HG03575 (cell line): ENCODE results near the gene TRIM63.

ENCODE experiments used
- ATAC-seq: cut with Tn5 transposase; IDR thresholded peaks from one replicate; pipeline ENCODE4 v1.9.1; 2021; ENCODE audit not compliant: unreplicated experiment, insufficient number of reproducible peaks, low FRiP score; ENCODE audit errors: extremely low read depth

Gene TRIM63

DNA sequence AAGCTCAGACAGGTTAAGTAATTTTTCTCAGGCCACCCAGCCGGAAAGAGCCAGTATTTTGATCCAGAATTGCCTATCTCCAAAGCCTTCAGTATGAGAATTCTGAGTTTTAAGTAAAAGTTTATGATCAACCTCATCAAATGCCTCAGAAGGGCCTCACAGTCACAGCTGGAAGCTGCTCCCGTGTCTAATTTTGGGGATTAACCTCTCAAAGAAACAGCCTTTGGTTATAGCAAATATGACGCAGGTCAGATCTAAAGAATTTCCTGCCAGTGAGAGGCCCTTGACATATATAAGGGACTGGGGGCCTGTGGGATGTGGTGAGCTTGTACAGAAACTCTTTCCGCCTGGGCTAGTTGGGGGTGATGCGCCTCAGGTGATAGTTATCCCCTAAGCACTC, 43.6 kb downstream of the TRIM63 start:
- no peak for ATAC-seq

DNA sequence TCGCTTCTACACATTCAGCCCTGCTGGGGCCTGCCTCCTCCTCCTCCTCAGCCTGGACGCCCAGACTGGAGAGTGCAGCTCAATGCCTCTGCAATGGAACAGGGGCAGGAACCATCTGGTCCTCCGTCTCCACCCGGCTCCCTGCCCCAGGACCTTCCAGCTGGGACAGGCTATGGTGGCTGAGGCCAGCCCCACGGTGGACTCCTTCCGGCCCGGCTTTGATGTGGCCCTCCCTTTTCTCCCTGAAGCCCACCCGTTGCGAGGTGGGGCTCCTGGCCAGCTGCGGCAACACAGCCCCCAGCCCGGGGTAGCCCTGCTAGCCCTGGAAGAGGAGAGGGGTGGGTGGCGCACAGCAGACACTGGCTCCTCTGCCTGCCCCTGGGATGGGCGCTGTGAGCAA, 44.4 kb downstream of the TRIM63 start:
- ATAC-seq = no peak

DNA sequence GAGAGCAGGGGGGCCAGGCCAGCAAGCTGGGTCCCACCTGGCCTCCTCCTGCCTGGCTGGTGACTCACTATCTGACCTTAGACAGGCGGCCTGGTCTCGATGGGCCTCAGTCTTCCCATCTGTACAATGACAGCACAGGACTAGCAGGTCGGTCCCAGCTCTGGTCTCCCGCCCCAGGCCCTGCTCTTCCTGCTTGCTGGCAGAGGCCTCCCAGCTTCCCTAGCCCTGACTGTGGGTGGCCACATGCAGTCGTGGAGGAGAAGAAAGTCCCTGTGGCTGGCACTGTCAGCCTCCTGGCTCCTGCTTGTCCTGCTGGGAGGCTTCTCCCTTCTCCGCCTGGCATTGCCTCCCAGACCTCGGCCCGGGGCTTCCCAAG, 45.0 kb downstream of the TRIM63 start:
- ATAC-seq = no peak

DNA sequence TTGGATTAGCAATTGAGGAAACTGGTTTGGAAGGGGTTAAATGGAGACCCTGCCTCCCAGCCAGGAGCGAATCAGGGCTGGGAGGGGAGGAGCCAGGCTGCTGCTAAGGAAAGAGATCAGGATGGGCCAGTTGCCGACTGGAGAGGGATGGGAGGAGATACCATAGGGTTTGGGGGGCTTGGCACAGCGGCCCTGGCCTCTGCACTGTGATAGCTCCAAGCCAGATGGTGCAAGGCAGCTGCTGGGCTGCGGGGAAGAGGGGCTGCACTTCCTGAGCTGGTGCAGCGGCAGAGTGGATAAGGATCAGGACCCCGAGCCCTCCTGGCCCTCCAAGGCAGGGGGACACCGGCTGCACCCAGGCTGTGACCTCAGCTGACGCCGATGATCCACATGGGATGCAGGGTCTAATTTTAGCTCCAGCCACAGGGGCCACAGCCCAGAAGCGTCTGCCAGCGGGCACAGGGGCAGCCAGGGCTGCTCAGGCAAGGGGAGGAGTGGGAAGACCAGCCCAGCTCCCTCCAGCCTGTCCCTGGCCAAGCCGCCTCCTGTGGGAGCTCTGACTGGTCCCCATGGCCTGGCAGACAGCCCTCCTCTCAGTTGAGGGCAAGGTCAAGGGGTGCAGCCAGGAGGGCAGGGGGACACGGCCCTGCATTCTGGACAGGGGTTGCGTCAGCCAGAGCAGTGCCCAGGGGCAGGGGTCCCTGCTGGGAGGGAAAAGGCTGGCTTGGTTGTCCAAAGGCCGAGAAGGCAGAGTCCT, 45.6 kb downstream of the TRIM63 start, which contains the start of gene EXTL1:
Gene EXTL1, plus strand, starts transcription at position 129 of the 757 bp plus-strand sequence. CDS start 872 bp downstream, outside the sequence.
- ATAC-seq = no peak

DNA sequence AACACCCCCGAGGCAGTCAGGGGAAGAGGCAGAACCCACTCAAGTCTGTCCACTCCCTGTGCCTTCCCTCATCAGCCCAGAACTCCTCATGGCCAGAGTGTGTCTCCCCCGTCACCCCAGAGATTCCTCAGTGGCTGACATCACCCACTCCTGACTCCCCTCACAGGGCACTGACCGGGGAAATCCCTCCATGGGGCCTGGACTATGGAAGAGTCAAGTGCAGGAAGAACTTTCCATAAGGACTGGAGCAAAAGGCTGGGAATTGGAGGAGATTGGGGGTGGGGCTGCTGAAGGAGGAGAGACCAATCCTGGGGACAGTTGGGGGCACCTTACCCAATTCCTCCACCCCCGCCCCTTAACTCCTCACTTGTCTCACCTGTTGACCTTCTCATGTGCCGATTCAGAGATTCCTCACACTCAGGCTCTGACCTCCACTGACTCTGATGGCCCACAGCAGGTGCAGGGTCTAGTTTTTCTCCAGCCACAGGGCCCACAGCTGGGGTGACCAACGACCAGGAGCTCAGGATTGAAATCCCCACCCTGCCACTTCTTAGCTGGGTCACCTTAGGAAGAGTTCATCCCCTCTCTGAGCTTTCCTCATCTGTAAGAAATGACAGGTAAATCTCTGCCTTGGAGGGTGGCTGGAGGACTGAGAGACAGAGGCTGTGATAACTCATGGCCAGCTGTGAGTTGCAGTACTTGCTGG, 46.3 kb downstream of the TRIM63 start:
- no peak for ATAC-seq

DNA sequence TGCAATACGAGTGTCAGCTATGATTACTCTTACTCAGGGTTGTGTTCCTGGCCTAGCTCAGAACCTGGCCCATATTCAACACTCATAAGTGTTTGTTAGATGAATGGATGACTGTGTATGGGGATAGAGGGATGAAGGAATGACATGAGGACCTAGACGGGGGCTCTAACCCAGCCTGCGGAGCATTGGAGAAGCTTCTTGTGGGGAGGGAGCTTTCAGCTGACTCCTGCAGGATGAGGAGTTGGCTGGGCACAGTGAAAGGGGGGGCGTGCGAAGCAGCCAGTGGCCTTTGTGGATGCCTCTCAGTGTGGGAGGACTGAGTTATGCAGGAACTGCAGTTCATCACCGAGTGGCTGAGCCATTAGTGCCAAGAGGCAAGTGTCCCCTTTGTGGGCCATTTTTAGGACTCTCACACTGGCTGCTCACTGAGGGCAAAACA, 47.1 kb downstream of the TRIM63 start:
- no peak for ATAC-seq

DNA sequence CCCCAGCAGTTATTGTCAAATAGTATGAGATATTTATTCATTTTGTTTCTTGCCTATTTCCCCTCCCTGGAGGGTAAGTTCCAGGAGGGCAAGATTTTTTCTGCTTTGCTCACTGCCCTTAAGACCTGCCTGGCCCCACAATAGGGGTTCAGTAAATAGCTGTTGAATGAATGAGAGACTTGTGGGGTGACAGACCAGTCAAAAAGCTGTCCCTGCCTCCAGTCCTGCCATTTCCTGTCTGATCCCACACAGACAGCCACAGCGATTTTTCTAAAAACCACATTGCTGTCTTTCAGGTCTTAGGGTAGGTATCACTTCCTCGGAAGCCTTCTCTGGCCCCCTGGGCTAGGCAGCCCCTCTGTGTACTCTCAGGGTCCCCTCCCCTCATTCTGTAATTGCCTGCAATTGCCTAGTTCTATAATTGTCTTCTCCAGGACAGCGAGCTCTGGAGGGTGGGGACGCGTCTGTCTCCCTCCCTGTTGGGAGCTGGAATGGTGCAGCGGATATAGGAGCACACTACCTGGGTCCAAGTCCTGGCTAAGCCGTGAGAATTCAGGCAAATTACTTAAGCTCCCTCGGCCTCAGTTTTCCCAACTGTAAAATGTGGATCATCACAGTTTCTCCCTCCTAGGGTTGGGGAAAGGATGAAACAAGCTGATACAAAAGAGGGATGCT, 47.7 kb downstream of the TRIM63 start:
- no peak for ATAC-seq

DNA sequence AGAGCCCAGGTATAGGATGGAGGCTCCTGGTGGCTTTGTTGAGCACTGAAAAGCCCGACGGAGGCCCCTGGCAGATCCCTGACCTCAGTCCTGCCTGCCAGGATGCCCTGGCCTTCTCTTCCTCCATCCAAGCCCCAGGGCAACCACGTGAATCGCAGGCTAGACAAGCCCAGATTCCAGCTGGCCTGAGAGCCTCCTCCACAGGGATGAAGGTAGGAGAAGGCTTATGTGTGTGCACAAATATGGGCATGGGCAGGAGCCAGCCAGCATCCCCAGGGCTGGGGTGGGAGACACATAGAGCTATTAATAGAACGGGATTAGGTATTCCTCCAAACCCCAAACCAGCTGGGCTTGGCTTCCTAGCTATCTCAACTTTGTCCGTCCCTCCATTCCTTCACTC, 49.8 kb downstream of the TRIM63 start:
- no peak for ATAC-seq

DNA sequence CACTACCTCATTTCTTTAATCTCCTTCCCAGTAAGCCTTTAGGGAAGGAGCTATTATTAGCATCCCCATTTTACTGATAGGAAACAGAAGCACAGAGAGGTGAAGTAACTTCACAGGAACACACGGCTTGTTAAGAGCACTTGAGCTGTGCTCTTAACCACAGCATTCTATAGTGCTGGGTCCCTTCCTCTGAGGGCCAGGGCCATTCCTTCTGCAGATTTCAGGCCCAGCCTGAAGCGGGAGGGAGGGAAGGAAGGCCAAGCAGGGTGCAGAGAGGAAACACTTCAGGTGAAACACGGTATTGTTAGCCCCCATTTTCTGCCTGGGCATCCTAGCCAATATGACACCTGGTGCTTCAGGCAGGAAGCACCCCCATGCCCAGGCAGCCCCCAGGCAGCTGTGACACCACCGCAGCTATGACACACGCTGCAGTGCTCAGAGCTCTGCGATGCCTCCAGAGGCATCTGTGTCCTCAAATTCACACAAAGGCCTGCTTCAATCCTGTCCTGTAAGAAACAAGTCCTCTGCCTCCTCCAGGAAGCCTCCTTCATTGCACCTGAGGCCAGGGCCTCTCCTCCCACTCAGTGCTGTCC, 50.4 kb downstream of the TRIM63 start:
- ATAC-seq = no peak

DNA sequence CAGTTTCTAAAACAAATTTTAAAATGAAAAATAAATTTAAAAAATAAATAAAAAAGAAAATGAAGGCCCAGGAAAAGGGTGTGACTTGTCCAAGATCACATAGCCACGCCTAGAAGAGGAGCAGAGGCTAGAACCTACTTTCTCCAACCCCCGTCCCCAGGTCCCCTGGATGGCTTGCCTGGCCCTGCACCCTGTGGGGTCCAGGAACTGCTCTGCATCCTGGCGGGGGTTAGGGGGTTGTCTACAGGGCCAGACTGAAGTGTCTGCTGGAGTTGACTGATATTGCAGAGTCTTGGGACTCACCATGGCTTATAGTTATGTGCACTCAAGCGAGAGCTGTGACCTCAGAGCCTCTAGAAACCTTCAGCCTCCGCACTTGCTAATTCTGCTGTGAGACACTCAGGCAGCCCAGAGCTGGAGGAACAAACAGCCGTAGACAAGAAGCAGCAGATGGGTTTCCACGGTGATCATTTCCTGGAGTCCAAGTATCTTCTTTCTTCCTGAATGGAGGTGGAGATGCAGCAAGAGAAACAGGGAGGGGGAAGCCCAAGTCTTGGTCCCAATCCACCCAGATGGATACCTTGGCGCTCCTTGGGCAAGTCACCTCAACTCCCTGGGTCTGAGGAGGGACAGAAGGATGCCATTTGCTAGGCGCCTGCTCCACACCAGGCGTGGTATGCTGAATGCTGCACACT, 51.0 kb downstream of the TRIM63 start:
- ATAC-seq = no peak

DNA sequence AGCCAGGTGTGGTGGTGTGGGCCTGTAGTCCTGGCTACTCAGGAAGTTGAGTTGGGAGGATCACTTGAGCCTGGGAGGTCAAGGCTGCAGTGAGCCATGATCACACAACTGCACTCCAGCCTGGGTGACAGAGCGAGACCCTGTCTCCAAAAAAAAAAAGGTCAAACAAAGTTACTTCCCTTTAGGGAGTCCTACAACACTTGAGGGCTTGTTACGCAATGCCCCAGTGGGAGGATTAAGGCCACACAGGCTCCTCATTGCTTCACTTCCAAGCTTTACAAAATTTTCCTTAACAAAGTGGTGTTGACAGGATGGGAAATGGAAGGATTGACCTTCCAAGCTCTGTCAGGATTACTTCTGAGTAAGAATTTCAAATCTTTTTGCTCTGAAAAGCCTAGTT, 52.1 kb downstream of the TRIM63 start:
- no peak for ATAC-seq

DNA sequence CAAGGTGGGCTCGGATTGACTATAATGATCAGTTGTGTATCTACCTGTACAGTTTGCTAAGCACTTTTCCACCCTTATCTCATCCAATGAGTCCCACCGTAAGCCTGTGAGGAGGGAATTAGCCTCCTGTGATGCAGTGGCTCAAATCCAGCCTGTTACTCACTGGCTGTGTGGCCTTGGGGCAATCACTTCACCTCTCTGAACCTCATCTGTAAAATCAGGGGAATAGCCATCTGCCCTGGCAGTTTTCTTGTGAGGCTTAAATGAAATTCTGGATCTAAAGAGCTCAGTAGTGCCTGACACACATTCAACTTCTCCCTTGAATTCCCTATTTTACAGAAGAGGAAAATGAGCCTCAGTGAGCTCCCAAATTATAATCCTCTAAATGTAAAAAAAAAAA, 53.3 kb downstream of the TRIM63 start:
- ATAC-seq = no peak

DNA sequence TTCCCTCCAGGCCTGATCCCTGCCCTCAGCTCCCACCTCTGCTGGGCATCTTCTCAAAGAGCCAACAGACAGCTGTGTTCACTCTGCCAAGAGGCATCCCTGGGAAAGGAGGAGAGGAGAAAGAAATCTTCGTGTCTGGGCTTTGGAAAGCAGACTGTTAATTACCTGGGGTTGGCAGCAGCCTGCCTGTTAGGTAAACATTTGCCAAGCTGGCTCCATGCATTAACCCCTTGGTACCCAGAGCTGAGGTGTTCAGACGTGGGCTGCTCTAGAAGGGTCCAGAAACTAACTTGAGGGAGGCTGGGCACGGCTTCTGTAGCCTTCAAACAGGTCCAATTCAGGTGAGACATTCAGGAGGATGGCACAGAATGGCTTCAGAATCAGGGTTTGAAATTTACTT, 54.6 kb downstream of the TRIM63 start:
- ATAC-seq = no peak

DNA sequence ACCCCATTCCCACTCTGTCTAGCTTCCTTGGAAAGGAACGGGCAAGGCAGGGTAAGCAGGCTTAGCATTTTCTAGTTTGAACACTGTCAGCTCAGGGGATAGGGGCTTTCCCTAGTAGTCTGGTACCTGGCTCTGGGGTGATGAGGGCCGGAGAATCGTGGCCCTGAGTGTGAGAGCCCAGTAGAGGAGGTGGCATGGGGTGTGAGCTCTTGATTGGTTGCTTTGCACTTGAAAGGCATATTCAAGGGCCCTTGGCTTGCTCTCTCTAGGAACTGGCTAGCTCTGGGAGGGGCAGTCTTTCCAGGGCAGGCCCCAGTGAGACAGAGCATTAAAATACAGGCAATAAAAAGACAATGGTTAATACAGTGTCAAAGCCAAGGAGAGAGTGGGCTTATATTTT, 56.6 kb downstream of the TRIM63 start:
- no peak for ATAC-seq

DNA sequence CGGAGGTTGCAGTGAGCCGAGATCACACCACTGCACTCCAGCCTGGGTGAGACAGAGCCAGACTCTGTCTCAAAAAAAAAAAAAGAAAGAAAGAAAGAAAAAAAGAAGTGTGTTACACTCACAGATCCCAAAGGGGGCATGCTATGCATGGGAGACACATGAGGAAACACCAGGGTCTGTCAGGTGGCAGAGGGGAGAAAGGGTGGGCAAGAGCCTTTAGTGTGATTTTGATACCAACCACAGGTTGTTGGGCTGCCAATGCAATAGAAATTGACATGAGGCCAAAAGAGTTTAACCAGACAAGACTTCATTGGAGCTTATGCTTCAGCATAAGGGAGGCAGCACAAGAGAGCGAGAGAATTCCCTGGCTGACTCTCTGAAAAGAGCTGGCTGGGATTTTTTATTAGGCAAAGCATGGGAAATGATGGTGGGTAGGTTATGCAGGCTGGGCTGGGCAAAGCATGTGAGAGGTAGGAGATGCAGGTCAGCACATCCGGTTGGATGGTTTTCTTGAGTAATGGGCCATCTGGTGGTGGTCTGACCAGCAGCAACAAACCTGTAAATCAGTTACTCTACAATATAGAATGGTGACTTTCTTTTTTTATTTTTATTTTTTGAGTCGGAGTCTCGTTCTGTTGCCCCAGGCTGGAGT, 57.5 kb downstream of the TRIM63 start:
- no peak for ATAC-seq

DNA sequence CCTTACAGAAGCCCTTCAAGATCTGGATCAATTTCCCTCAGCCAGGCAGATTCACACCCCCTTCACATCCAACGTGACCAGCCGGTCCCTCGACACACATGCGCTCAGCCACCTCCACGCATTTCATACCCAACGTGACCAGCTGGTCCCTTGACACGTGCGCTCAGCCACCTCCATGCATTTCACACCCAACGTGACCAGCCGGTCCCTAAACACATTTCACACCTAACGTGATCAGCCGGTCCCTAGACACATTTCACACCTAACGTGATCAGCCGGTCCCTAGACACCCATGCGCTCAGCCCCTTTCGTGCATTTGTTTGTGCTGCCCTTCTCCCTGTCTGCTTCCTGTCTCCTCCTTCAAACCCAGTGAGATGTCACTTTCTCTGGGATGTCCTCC, 60.7 kb downstream of the TRIM63 start:
- ATAC-seq = no peak

DNA sequence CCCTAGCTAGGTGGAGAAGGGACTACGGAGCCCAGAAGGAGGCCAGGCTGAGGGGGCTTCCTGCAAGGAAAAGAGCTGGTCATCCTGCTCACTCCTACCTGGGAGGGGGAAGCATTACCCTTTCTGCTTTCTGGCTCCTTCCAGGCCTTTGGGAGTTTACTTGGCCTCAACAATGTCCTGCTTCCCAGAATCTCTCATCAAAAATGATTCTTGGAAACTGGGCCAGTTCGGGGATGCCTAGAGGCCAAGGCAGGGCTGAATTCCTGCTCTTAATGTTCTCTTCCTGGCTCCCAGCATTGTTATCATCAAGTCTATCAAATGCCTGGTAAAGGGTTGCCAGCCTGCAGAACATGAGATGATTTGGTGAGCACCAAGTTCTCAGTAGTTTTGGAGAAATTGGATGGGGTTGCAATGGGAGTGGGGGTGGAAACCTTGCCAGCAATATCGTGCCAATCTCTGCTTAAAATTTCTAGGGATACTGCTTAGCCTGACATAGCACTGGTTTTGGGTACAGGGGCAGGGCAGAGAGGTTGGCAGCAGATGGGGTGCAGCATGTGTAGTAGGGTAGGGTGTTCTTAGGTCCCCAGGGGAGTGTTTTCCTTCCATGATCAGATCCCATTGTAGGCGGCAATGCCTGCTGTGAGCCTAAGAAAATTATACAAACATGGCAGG, 61.9 kb downstream of the TRIM63 start:
- no peak for ATAC-seq

DNA sequence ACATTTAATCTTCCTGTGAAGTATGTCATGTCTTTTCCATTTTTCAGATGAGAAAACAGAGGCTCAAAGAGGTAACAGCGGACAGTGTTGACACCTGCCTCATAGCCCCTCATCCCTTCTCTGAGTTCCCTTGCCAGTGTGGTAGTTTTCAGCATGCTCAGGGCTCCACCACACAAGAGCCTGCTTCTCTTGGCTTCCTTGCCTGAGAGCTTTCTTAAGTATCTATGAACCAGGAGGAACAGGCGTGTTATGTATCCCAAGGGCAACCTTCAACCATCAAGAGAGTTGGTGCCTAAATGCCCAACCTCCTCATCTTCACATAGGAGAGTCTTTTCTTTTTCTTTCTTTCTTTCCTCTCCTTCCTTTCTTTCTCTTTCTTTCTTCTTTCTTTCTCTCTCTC, 63.7 kb downstream of the TRIM63 start:
- no peak for ATAC-seq
